CD4-positive, alpha-beta T cell treated with Interleukin-4 for 1 hour (primary cell): ENCODE results near the gene SLC27A1.
"Not testable (repeated sequence)": the region's sequence is repeated elsewhere in the genome, so short reads cannot be mapped to it uniquely, and the experiment has no call there.

Source experiments
- DNase-seq, 2 donors: peaks; one replicate each; pipeline ENCODE4 v3.0.0-alpha.2; 2020 to 2022

SLC27A1 gene

DNA sequence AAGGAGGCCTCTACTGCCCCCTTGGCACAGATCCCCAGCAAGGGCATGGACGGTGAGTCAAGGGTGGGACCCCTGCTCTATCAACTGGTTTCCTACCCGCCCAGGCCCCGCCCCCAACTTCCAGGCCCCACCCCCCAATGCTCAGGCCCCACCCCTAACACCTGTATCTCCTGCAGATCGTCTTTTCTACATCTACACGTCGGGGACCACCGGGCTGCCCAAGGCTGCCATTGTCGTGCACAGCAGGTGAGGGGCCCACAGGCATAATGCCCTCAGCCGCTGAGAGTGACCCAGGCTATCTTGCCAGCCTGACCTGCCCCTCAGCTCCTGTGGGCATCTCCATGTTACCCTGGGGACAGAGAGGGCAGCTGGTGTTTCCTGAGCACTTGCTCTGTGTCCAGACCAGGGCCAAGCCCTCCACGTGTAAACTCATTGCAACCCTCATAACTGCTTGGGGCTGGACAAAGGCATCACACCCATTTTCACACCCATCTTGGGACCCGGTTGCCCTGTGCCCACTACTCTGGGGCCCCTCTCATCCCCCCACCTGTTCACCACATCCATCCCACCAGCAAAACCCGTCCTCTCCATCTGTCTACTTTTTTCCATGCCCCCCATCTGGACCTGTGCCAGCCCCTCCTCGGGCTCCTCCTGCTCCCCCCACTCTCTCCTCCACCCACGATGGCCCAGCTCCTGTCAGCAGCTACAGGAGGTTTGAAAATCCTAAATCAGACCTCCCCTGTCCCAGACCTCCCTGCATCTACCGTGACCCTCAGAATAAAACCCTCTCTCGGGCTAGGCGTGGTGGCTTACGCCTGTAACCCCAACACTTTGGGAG, 17.2 kb downstream of the SLC27A1 start:
- no peak for DNase-seq

DNA sequence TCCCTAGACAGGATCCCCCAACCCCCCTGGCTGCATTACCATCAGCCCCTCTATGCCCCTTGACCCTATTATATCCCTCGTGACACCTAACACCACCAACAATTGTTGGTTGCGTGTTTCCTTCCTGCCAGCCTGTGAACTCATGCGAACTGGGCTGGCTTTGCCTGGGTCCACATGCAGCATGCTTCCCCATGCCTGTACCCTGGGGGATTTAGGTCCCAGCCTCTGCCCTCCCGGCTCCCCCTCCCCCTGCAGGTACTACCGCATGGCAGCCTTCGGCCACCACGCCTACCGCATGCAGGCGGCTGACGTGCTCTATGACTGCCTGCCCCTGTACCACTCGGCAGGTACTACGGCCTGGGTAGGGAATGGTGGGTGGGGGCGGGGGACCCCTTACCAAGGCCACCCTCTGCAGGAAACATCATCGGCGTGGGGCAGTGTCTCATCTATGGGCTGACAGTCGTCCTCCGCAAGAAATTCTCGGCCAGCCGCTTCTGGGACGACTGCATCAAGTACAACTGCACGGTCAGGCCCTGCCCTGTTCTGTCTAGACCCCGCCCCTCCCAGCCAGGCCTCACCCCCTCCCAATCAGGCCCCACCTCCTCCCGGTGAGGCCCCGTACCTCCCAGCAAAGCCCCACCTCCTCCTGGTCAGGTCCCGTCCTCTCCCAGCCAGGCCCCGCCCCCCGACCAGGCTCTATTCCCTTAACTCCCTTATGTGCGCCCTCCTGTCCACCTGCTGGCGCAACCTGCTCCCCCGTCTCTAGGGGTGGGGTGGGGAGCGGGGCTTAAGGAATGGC, 18.5 kb downstream of the SLC27A1 start:
- DNase-seq, result peak; percentile 84 to 86

DNA sequence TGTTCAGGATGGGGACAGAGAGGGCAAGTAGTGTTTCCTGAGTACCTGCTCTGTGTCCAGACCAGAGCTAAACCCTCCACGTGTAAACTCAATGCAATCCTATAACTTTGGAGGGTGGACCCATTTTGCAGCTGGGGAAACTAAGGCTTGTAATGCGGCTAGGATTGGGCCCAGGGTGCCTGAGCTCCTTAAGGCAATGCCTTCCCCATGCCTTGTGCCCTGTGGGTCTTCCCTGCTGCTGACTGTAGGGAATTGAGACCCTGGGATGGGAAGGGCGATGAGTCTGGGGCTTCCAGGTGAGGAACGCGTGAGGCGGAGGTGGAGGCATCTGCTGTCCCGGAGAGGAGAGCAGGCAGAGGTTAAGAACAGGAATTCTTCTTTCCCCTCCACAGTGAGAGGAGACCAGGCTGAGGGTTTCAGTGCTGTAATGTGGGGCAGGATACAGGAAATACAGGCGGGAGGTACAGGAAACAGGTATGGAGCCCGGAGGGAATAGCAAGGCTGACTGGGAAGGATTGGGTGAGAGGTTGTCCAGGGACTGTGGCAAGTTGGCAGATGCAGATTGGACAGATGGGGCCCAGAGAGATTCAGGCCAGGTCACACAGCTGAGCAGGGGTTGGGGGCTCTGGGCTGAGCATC, 19.2 kb downstream of the SLC27A1 start:
- DNase-seq, result no peak

DNA sequence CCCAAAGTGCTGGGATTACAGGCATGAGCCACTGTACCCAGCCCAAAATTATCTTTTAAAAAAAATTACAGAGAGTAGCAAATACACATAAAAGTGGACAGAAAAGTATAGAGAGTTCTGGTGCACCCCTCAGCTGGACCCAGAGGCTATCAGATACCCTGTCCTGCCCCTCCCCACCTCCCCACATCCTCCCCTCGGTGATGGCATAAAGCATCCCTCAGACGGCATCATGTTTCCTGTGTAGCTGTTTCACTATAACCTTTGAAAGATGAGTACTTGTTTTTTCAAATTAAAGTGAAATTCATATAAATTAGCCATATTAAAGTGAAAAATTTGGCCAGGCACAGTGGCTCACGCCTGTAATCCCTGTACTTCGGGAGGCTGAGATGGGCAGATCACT, 20.1 kb downstream of the SLC27A1 start:
- peak; percentile 63 for DNase-seq

DNA sequence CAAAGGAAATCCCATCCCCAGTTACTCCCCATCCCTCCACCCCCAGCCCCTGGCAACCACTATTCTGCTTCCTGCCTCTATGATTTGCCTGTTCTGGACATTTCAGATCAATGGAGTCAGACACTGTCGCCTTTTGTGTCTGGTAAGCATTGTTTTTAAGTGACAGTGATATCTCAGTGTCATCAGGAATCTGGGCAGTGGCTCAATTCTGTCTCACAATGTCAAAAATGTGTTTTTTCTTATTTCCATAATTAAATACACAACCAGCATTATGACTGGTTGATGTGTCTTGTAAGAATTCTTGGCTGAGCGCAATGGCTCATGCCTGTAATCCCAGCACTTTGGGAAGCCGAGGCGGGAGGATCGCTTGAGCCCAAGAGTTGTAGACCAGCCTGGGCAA, 21.0 kb downstream of the SLC27A1 start:
- DNase-seq, result no peak

DNA sequence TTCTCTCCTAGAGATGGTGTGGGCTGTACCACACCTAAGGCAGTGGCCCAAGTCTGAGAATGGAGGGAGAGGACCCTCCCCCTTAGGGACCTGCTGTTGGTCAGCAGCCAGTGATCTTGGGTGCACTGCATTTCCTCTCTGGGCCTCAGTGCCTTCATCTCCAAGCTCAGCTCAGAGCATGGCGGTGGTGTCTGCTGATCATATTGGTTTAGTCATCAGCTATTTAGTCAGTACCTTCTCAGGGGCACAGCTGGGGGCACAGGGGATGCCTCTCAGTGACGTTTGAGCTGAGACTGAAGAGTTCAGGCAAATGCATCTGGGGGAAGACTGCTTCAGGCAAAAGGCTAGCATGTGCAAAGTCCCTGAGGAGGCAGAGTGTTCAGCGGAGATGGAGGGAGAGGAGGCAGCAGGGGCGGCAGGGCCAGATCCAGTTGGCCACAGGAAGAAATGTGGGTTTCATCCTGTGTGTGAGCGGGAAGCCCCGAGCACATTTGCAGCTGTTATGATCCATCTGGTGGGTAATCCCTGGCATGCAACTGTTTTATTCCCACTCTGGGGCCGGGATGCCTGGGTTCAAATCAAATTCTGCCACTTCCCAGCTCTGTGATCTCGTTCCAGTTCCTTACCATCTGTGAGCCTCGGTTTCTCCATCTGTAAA, 25.4 kb downstream of the SLC27A1 start:
- no peak for DNase-seq

DNA sequence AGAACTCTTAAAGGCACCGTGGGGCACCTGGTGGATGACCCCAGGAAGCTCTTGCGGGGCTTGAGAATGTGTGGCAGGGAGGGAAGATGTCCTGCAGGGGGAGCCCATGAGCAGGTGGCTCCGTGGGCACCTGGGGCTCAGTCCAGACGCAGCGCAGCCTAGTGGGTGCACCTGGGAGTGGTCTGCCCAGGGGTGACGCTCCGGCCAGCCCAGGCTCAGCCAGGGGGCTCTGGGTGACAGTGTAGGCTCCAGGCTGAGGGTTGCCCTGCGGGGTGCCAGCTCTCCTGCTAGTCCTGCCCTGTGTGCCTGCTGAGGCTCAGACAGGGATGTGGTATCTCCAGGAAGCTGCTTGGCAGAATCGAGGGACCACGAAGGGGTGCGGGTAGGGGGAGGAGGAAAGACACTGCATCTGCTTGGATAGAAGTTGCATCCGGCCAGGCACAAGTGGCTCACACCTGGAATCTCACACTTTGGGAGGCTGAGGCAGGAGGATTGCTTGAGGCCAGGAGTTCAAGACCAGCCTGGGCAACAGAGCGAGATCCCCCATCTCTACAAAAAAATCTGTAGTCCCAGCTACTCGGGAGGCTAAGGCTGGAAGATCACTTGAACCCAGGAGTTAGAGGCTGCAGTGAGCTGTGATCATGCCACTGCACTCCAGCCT, 26.1 kb downstream of the SLC27A1 start:
- peak; percentile 83 for DNase-seq

DNA sequence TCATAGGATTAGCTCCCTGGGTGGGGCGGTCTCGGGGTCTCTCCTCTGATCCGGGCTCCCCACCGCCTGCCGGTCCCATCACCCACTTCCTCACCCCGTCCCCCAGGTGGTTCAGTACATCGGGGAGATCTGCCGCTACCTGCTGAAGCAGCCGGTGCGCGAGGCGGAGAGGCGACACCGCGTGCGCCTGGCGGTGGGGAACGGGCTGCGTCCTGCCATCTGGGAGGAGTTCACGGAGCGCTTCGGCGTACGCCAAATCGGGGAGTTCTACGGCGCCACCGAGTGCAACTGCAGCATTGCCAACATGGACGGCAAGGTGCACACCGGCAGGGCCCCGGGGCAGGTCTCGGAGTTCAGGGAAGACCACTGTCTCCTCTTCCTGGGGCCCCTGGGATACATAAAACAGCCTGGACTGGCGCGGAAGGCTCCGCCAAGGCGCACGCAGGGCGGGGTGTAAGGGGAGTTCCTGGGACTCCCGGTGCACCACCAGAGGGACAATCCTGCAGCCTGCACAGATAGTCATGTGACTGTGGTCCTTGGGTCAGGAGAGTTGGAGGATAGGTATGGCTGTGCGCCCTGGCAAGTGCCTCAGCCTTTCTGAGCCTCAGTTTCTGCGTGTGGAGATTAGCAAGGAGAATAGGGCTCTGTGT, 26.9 kb downstream of the SLC27A1 start:
- no peak for DNase-seq

DNA sequence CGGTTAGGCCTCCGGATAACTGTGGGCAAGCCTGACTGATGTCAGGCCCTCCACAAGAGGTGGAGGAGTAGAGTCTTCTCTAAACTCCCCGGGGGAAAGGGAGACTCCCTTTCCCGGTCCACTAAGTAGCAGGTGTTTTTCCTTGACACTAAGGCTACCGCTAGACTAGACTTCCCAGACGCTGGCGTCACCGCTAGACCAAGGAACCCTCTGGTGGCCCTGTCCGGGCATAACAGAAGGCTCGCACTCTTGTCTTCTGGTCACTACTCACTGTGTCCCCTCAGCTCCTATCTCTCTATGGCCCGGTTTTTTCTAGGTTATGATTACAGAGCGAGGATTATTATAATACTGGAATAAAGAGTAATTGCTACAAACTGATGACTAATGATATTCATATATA, 28.7 kb downstream of the SLC27A1 start:
- DNase-seq, result not testable (repeated sequence)

DNA sequence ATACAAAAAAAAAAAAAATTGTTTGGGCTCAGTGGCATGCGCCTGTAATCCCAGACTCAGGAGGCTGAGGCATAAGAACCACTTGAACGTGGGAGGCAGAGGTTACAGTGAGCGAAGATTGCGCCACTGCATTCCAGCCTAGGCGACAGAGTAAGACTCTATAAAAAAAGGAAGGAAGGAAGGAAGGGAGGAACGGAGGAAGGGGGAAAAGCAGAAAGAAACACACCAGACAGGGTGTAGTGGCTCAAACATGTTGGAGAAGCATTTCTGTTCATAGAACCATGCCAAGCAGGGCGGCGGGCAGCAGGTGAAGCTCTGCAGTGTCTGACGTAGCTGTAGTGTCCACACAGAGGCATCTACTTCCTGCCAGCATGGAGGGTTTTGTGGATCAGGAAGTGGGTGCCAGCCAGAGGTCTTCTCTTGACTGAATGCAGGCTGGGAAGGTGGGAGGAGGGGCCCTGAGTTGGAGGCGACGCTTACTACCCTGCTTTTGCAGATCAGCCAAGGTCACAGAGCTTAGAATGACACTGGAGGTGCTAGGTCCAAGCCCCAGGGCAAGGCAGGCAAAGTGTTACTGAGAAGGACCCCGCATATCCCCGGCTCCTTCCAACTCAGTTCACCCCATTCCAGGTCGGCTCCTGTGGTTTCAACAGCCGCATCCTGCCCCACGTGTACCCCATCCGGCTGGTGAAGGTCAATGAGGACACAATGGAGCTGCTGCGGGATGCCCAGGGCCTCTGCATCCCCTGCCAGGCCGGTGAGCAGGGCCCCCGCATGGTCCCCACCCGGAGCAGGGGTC, 29.5 kb downstream of the SLC27A1 start:
- DNase-seq, result no peak

DNA sequence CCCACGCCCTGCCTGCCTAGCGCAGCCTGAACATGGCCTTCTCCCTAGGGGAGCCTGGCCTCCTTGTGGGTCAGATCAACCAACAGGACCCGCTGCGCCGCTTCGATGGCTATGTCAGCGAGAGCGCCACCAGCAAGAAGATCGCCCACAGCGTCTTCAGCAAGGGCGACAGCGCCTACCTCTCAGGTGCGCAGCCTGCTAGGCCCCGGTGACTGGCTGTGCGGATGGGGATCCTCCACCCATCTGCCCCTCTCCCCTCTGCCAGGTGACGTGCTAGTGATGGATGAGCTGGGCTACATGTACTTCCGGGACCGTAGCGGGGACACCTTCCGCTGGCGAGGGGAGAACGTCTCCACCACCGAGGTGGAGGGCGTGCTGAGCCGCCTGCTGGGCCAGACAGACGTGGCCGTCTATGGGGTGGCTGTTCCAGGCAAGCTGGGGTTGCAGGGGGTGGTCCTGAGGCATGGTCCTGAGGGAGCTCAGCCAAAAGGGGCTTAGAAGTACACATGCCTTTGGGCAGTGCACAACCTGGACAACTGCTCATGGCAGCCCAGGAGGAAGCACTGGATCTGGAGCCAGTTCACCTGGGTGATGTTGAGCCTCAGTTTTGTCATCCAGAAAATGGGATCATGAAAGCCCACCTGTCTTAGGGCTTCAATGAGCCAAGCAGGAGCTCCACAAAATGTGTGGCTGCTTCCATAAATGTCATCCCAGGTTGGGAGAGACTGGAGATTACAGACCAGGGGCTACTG, 30.3 kb downstream of the SLC27A1 start:
- no peak for DNase-seq

DNA sequence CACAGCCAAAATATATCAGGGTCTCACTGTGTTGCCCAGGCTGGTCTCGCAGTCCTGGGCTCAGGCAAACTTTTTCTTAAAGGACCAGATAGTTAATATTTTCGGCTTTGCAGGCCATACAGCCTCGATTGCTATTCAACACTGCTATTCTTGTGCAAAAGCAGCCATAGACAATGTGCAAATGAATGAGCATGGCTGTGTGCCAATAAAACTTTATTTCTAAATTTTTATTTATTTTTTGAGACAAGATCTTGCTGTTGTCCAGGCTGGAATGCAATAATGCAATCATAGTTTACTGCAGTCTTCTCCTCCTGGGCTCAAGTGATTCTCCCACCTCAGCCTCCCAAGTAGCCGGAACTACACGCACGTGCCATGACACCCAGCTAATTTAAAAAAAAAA, 32.9 kb downstream of the SLC27A1 start:
- no peak for DNase-seq

DNA sequence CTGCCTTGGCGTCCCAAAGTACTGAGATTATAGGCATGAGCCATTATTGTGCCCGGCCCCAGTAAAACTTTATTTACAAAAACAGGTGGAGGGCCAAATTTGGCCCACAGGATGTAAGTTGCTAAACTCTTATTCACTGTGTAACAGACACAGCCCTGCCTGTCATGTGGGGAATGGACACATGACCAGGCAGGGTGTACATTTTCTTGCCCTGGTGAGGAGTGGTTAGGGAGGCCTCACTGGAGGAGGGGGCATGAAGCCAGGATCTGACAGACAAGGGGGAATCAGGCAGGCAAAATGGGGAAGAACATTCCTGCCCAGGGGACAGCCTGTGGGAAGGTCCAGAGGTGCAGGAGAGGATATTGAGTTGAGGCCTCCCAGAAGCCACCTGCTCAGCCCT, 33.7 kb downstream of the SLC27A1 start:
- DNase-seq, result no peak

DNA sequence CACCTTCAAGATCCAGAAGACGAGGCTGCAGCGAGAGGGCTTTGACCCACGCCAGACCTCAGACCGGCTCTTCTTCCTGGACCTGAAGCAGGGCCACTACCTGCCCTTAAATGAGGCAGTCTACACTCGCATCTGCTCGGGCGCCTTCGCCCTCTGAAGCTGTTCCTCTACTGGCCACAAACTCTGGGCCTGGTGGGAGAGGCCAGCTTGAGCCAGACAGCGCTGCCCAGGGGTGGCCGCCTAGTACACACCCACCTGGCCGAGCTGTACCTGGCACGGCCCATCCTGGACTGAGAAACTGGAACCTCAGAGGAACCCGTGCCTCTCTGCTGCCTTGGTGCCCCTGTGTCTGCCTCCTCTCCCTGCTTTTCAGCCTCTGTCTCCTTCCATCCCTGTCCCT, 34.1 kb downstream of the SLC27A1 start:
- no peak for DNase-seq

DNA sequence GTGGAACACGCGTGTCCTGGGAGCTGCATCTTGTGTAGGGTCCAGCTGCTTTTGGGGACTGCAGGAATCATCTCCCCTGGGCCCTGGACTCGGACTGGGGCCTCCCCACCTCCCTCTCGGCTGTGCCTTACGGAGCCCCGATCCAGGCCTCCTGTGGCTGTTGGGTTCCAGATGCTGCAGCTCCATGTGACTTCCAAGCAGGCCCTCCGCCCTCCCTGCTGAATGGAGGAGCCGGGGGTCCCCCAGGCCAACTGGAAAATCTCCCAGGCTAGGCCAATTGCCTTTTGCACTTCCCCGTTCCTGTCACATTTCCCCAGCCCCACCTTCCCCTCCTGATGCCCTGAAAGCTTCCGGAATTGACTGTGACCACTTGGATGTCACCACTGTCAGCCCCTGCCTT, 34.9 kb downstream of the SLC27A1 start:
- no peak for DNase-seq

DNA sequence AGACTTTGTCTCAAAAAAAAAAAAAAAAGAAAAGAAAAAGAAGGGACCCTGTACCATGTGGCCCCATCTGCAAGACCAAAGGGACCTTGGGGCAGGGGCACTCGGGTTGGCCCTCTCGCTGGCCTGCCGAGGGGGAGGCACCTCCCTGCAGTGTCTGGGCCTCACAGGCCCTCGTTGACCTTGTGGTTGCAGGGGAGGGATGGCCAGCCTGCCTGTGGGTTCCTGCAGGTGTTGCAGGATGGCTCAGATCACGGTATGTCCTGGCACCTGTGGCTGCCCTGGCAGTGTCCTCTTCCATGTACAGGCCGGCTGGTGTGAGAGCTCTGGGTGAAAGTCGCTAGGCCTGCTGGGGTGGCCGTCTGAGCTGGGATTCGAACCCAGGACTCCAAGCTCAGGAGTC, 36.4 kb downstream of the SLC27A1 start:
- DNase-seq, result no peak

DNA sequence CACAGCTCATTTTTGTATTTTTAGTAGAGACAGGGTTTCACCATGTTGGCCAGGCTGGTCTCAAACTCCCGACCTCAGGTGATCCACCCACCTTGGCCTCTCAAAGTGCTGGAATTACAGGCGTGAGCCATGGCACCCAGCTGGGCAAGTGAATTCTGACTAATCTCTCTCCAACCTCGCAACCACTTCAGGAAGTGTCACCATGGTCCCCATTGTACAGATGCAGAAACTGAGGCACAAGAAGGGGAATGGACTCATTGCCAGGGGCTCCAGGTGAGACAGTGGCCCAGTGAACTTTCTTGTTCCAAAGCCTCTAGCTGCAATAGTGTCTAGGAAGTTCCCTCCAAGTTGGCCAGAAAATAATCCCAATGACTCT, 38.2 kb downstream of the SLC27A1 start:
- DNase-seq, result not testable (repeated sequence)

DNA sequence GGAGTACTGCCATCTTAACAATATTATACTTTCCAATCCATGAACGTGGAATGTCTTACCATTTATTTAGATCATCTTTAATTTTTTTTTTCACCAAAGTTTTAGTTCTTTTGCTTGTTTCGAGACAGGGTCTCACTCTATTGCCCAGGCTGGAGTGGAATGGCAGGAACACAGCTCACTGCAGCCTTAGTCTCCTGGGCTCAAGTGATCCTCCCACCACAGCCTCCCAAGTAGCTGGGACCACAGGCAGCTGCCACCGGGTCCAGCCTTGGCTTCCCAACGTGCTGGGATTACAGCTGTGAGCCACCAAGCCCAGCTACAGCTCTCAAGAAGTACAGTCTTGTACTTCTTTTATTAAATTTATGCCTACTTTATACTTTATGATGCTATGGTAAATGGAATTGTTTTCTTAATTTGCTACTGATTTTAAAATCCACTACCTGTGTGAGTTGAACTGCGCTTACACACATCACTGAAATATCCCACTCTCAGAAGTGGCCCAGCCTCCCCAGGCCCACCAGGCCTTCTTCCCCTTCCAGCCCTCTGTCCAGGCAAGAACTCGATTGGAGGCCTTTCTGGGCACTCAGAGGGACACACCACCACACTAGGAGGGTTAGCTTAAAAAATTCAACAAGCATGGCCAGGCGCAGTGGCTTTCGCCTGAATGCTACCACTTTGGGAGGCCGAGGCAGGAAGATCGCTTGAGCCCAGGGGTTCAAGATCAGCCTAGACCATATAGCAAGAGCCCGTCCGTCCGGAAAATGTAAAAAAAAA, 40.1 kb downstream of the SLC27A1 start:
- DNase-seq, result no peak

DNA sequence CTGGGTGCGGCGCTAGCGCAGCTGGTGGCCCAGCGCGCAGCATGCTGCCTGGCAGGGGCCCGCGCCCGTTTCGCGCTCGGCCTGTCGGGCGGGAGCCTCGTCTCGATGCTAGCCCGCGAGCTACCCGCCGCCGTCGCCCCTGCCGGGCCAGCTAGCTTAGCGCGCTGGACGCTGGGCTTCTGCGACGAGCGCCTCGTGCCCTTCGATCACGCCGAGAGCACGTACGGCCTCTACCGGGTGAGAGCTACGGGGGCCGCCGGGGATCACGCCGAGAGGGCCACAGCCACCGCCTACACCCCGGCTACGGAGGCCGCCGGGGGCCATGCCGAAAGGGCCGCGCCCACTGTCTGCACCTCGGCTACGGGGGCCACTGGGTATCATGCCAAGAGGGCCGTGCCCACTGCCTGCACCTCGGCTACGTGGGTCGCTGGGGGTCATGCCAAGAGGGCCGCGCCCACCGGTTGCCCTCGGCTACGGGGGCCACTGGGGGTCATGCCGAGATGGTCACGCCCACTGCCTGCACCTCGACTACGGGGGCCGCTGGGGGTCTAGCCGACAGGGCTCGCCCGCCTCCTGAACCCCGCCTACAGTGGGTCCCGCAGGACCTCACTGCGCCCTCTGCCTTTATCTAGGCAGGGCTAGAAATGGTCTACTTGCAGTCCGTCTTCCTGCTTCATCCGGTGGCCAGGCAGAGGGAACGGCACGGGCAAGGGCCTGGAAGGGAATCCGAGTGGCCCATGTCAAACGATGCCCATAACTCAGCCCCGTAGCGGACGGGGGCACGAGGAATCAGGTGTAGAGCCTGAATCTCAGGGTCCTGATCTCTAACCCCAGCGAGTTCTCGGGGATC, 41.6 kb downstream of the SLC27A1 start:
- DNase-seq, result peak; percentile 89 to 92
